Mucosa of stomach (tissue), 1 donor: ENCODE measurements around the gene LAMA3.

Experiments used
- H3K27me3 ChIP-seq: one replicate; pipeline ENCODE4 v1.7.0; 2013; ENCODE audit warnings: mild to moderate bottlenecking, low read length; ENCODE audit not compliant: control insufficient read depth, insufficient read depth
- H3K36me3 ChIP-seq: one replicate; pipeline ENCODE4 v1.7.0; 2013; ENCODE audit warnings: low read length; ENCODE audit not compliant: control insufficient read depth, insufficient read depth
- H3K4me1 ChIP-seq: one replicate; pipeline ENCODE4 v1.7.0; 2013; ENCODE audit warnings: mild to moderate bottlenecking, low read length; ENCODE audit not compliant: control insufficient read depth, insufficient read depth
- H3K4me3 ChIP-seq: one replicate; pipeline ENCODE4 v1.7.0; 2013; ENCODE audit warnings: low read length
- H3K9ac ChIP-seq: one replicate; pipeline ENCODE4 v1.7.0; 2013; ENCODE audit warnings: mild to moderate bottlenecking, low read length, moderate library complexity
- H3K9me3 ChIP-seq: one replicate; pipeline ENCODE4 v1.7.0; 2013; ENCODE audit warnings: mild to moderate bottlenecking, low read length, moderate library complexity; ENCODE audit not compliant: control insufficient read depth
- donor health status: Pancreatic carcinoma.

LAMA3 gene

GRCh38 chr18:23902396-23902795 lies 213.1 kb downstream of the LAMA3 start:
- H3K9ac ChIP-seq, result no peak overlapping the region

DNA sequence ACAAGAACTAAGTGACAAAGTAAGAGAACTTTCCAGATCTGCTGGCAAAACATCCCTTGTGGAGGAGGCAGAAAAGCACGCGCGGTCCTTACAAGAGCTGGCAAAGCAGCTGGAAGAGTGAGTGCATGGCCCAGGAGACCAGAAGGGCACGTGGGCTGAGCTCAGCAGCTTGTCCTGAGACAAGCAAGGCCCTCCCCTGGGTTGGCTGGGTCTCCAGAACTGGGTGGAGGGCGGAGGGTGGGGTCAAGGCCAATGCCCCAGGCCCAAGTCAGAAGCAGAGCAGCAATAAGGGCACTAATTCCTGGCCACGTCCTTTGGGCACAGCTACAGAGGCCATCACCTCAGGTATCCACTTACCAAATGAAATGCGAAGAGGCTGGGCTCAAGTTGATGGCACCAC lies 214.7 kb downstream of the LAMA3 start:
- no peak overlapping the region for H3K4me3 ChIP-seq
- no peaks in the 10 kb centered on the region for H3K9me3 ChIP-seq
- H3K27me3 ChIP-seq, result no peaks in the 10 kb centered on the region
- H3K36me3 ChIP-seq, result no peaks in the 10 kb centered on the region
- no peak overlapping the region for H3K9ac ChIP-seq
- H3K4me1 ChIP-seq, result no peaks in the 10 kb centered on the region

More at GRCh38 chr18:23902396-23902795, 213.1 kb downstream of the LAMA3 start:
- Histone ChIP-seq H3K4me3 (no peak overlapping the region), H3K36me3 (no peaks in the 10 kb centered on the region), H3K4me1 (no peaks in the 10 kb centered on the region), H3K27me3 (no peaks in the 10 kb centered on the region), H3K9me3 (no peaks in the 10 kb centered on the region)

GRCh38 chr18:23906658-23907057 lies 217.4 kb downstream of the LAMA3 start:
- Histone ChIP-seq H3K36me3 (peaks cover 7% of the 10 kb centered on the region), H3K9ac (no peak overlapping the region), H3K9me3 (no peaks in the 10 kb centered on the region), H3K4me1 (no peaks in the 10 kb centered on the region), H3K27me3 (no peaks in the 10 kb centered on the region), H3K4me3 (no peak overlapping the region)

DNA sequence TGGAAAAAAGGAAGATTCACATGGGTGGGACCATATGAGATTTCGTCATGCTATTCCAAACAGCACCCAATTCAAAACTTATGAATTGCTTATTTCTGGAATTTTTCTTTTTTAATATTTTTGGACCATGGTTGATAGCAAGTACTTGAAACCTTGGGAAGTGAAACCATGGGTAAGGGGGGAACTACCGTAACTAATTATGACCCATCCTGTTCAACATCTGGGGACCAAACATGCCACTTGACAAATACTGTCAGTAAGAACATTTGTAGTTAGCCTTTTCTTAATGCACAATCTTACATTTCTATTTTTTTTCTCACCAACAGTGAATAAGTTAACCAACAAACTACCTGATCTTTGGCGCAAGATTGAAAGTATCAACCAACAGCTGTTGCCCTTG lies 219.6 kb downstream of the LAMA3 start:
- Histone ChIP-seq H3K9me3 (no peaks in the 10 kb centered on the region), H3K4me1 (no peaks in the 10 kb centered on the region), H3K27me3 (no peaks in the 10 kb centered on the region), H3K36me3 (peaks cover 20% of the 10 kb centered on the region), H3K4me3 (no peak overlapping the region), H3K9ac (no peak overlapping the region)

DNA sequence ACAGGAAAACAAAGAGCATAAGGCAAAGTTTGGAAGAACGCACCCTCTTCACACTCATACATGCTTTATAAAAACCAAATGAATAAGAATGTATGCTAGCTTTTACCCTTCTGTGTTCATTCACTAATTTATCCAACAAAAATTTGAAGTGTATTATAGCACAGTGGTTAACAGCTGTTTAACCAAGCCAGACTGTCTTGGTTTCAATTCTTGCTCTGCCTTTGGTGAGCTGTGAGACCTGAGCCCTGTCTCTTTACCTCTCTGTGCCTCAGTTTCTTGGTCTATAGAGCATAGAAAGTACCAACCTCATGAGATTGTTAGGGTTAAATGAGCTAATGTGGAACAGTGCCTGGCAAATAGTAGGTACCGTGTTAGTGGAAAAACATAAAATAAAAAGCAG lies 220.8 kb downstream of the LAMA3 start:
- H3K9me3 ChIP-seq, result no peaks in the 10 kb centered on the region
- H3K4me3 ChIP-seq, result no peak overlapping the region
- H3K9ac ChIP-seq, result no peak overlapping the region
- no peaks in the 10 kb centered on the region for H3K27me3 ChIP-seq
- no peaks in the 10 kb centered on the region for H3K4me1 ChIP-seq
- peaks cover 20% of the 10 kb centered on the region for H3K36me3 ChIP-seq

- peaks cover 20% of the 10 kb centered on the region for H3K36me3 ChIP-seq
These were observed 223.1 kb downstream of the LAMA3 start for GRCh38 chr18:23912356-23912755.

GRCh38 chr18:23916338-23916737 lies 227.1 kb downstream of the LAMA3 start:
- Histone ChIP-seq H3K9ac (no peak overlapping the region), H3K36me3 (peaks cover 13% of the 10 kb centered on the region), H3K9me3 (no peaks in the 10 kb centered on the region), H3K4me3 (no peak overlapping the region), H3K4me1 (no peaks in the 10 kb centered on the region), H3K27me3 (no peaks in the 10 kb centered on the region)

More at GRCh38 chr18:23912356-23912755, 223.1 kb downstream of the LAMA3 start:
- Histone ChIP-seq H3K9ac (no peak overlapping the region), H3K4me1 (no peaks in the 10 kb centered on the region), H3K4me3 (no peak overlapping the region), H3K9me3 (no peaks in the 10 kb centered on the region), H3K27me3 (no peaks in the 10 kb centered on the region)

DNA sequence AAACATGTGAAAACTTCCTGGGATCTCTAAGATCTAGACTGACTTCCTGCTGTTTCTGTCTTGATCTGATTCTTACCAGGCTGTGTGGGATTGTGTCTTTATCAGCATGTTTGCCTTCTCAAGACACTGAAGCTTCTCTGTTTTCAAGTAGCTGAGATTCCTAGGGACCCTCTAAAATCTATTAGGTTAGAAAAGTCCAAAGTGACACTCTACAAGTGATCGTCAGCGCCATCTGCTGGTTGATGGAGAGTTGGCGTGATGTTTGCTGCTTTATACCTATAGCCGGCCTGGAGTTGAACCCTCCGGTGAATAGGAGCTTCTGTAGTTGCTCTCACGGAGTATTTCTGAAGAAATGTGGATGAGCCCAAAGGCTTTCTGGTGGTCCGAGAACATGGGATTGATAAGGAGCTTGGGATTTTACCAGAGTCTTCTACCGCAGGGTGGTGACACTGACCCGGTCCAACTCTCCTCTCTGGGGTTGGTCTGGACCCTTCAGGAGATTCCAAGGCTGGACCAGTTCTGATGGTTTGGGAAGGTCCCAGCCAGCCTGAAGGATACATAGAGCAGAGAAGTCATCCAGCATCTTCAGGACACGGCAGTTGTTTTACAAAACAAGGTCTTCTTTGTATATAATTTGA lies 229.3 kb downstream of the LAMA3 start:
- H3K36me3 ChIP-seq, result peaks cover 2% of the 10 kb centered on the region

DNA sequence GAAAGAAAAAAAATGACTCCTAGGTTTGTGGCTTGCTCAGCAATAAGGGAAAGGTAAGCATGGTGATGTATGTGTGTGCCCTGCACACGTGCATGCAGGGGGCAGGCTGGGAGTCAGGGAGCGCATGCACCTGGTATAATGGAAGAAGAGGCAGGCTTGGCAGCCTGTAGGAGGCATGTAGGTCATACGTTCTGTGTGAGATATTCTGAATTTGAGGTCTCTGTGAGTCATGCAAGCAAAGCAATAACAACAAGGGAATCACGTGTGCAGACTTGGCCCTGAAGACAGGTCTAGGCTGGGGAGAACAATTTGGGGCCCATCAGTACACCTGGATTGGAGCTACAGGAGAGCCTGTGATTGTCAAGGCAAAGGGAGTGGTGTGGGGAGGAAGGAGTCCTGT lies 230.8 kb downstream of the LAMA3 start:
- Histone ChIP-seq H3K27me3 (no peaks in the 10 kb centered on the region), H3K9ac (no peak overlapping the region), H3K4me1 (no peaks in the 10 kb centered on the region), H3K9me3 (no peaks in the 10 kb centered on the region), H3K36me3 (no peaks in the 10 kb centered on the region), H3K4me3 (no peak overlapping the region)

More for the DNA sequence above, 229.3 kb downstream of the LAMA3 start:
- Histone ChIP-seq H3K4me3 (no peak overlapping the region), H3K27me3 (no peaks in the 10 kb centered on the region), H3K9ac (no peak overlapping the region), H3K4me1 (no peaks in the 10 kb centered on the region), H3K9me3 (no peaks in the 10 kb centered on the region)

DNA sequence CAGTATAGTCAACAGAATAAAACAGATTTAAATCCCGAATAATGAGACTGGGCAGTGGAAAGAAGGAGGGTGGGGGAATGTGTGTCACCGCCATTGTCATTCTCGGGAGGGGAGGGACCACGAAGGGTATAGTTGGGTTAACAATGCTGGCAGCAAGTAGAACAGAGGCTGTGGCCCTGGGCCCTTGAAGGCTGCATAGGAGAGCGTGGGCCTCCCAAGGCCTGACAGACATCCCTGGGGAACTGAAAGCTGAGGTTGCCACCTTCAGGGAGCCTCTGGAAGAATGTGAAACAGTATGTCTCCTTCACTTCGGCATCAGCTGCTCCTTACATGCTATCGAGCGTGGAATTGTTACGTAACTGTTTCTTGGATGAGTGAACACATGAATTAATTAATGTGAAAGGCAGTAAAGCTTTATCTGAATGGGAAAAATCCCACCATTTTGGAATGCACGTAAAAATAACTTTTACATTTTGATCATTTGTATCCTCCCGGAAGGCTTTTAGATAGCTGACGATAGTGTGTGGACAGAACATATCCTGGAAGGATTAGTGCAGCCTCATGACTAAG lies 232.5 kb downstream of the LAMA3 start:
- H3K4me3 ChIP-seq, result no peak overlapping the region
- no peaks in the 10 kb centered on the region for H3K27me3 ChIP-seq
- no peaks in the 10 kb centered on the region for H3K9me3 ChIP-seq
- H3K36me3 ChIP-seq, result no peaks in the 10 kb centered on the region
- H3K4me1 ChIP-seq, result peaks cover 3% of the 10 kb centered on the region
- H3K9ac ChIP-seq, result no peak overlapping the region

GRCh38 chr18:23922939-23923338 lies 233.7 kb downstream of the LAMA3 start:
- Histone ChIP-seq H3K9ac (no peak overlapping the region), H3K36me3 (no peaks in the 10 kb centered on the region), H3K4me1 (peaks cover 5% of the 10 kb centered on the region), H3K9me3 (no peaks in the 10 kb centered on the region), H3K27me3 (no peaks in the 10 kb centered on the region), H3K4me3 (no peak overlapping the region)

GRCh38 chr18:23924813-23925212 lies 235.6 kb downstream of the LAMA3 start:
- no peak overlapping the region for H3K9ac ChIP-seq
- H3K4me3 ChIP-seq, result no peak overlapping the region
- H3K9me3 ChIP-seq, result no peaks in the 10 kb centered on the region
- no peaks in the 10 kb centered on the region for H3K36me3 ChIP-seq
- H3K4me1 ChIP-seq, result peaks cover 5% of the 10 kb centered on the region
- no peaks in the 10 kb centered on the region for H3K27me3 ChIP-seq
